MM.1S (cell line): ENCODE results near the gene INPP4A.

Source experiments
- CTCF ChIP-seq: fragments of 300-600 bp; sonication (generic); IDR thresholded peaks from 2 replicates; pipeline ENCODE4 v1.5.1; 2016; ENCODE audit warnings: antibody characterized with exemption, low read length, mixed read lengths
- EZH2 ChIP-seq: fragments of 300-600 bp; sonication (generic); optimal IDR thresholded peaks from 2 replicates; pipeline ENCODE3; 2017; ENCODE audit warnings: low read depth, mild to moderate bottlenecking, antibody characterized with exemption, low read length, mixed read lengths
- EZH2phosphoT487 ChIP-seq: fragments of 300-600 bp; sonication (generic); IDR thresholded peaks from 2 replicates; pipeline ENCODE4 v1.6.1; 2018; ENCODE audit warnings: antibody characterized with exemption, low read length

GRCh38 chr2:98514879-98515249 lies 70.2 kb downstream of the INPP4A start:
- no peak for TF ChIP-seq EZH2
- no peak for TF ChIP-seq CTCF
- TF ChIP-seq EZH2phosphoT487, result no peak
